Activated T-helper 9 cell treated with anti-CD3 and anti-CD28 coated beads, Interleukin-2, amount 50 U/mL, for 16 hours (primary cell): Measurements from ENCODE around the gene RBM20.

Experiments
- DNase-seq: peaks from one replicate; pipeline ENCODE4 v3.0.0-alpha.2; 2020; ENCODE audit warnings: low read depth

Gene RBM20

DNA sequence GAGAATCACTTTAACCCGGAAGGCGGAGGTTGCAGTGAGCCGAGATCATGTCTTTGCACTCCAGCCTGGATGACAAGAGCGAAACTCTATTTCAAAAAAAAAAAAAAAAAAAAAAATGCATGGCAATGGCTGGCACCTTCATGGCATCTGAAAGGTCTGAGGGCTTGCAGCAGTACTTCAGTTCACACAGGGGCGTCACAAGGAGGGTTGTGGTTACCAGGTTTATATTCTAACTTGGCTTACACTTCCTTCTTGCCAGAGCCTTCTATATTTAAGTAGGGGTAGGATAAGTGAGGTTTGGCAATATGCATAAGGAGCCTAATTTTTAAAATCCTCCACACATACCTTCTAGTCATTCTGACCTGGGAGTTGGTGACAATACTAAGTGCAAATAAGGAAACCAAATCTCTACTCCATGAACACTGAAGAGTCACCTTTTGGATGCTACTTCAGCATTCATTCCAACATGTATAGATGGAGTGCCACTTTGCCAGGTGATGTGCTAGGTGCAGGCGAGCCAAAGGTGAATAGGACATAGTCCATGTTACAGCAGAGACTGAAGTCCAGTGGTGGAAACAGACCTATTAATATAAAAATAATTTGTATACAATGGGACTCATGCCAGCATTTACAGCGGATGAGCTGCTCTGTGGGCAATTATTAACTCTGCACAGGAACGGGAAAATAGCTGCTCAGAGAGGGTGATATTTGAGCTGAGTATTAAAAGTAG, 169.8 kb downstream of the RBM20 start:
- no peak for DNase-seq

GRCh38 chr10:110815354-110816004, 171.3 kb downstream of the RBM20 start:
- DNase-seq, result no peak

GRCh38 chr10:110817614-110818013, 173.5 kb downstream of the RBM20 start:
- no peak for DNase-seq

DNA sequence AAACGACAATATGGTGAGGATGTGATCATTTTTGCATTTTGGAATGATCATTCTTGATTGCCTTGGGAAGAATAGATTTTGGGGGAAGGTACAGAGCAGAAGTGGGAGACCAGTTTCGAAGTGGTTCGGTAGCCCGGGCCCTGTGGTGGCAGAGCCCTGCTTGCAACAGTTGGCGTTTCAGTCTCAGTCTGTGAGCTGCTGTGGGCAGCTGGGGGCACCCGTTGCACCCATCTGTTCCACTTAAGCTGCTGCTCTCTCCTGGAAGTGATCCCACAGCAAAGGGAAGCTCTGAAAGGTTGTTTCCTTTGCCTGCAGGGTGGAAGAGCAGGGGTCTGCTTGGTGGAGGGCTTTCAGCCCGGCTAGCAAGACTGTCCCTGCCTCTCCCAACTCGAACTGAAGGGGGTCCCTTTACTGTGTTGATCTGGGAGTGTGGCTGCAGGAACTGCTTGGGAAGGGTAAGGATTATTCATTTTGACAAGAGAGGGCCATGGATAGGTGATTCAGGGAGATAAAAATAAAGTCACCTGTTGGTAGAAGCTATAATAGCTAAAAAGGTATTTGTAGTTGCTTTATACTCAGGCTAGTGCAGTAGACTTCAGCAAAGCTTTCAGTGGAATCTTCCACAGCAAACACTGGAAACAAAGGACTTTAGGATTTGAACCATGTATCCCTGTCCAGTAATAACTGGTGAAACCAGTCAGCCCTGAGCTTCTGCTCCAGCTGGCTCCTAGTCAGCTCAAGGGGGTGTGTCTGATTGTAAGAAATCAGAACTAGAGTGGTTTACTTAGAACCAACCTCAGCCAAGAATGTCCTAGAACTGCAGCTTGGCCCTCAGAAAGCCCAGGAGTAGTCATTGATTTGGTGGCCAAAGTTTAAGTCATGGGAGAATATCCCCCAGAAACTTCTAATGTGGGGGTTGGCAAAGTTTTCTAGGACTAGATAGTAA, 174.4 kb downstream of the RBM20 start:
- no peak for DNase-seq

GRCh38 chr10:110820321-110820814, 176.2 kb downstream of the RBM20 start:
- no peak for DNase-seq

GRCh38 chr10:110821508-110821907, 177.4 kb downstream of the RBM20 start:
- DNase-seq, result no peak

DNA sequence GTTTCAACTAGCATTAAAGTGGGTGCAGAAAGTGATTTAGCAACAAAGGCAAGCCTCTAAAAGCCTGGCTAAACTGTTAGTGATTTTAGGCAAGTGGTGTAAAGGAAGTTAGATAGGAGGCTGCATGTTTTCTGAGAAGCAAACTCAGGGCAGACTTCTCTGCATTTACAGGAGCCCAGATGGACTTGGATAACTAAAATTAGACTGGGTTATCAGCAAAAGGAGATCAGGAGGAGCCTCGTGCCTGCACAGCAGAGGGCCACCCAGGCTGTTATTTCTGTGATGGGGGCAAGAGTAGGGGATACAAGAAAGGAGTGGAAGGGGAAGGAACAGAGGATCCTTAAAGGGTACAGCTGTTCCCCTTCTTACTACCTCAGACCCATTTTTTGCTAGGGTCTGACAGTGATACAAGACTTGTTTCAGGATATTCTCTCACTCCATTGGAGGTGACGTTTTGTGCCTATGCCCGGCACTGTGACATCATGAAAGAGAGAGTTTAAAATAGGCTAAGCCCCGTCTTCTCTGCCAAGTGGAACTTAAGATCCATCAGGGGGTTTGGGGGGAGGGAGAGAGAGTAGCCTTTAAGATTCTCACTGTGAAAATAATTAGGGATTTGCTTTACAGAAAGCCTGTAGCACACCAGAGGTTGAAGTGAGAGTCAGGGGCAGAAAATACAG, 178.0 kb downstream of the RBM20 start:
- no peak for DNase-seq

- no peak for DNase-seq
Observed at GRCh38 chr10:110822712-110823311, 178.7 kb downstream of the RBM20 start.

GRCh38 chr10:110824152-110824441, 180.0 kb downstream of the RBM20 start:
- DNase-seq, result no peak

GRCh38 chr10:110824660-110825059, 180.5 kb downstream of the RBM20 start:
- DNase-seq, result no peak

DNA sequence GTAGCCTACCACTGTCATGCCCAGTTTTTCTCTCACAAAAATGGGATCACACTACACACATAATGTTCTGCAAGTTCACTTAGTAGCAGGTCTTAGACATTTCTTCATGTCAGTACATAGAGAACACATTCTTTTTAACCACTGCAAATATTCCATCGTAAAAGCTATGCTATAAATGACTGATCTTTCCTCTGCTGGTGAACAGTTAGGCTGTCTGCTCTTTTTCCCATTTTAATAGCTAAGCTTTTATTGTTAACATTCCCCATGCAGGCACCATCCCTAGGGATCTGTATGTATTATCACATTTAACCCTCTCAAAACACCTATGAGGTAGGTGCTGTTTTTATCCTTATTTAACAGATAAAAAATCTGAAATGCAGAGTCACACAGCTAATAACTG, 181.4 kb downstream of the RBM20 start:
- DNase-seq, result no peak

GRCh38 chr10:110827410-110827809, 183.3 kb downstream of the RBM20 start:
- no peak for DNase-seq

DNA sequence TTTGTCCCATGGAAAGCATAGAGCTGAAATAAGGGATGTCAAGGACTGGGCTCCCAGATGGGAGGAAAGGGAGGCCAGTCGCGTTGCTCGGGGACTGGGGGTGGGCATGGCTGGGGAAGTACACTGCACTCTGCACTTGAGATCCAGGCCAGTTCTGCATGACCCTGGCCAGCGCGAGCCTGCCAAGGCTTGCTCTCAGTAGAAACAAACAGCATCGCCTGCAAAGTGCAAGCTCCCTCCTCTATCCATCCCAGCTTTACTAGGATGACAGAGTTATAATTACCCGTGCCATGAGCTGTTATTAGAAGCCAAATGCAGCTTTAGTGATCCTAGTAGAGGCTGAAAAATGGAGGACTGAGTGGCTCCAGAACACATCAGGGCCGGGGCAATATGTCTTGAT, 183.7 kb downstream of the RBM20 start:
- no peak for DNase-seq

DNA sequence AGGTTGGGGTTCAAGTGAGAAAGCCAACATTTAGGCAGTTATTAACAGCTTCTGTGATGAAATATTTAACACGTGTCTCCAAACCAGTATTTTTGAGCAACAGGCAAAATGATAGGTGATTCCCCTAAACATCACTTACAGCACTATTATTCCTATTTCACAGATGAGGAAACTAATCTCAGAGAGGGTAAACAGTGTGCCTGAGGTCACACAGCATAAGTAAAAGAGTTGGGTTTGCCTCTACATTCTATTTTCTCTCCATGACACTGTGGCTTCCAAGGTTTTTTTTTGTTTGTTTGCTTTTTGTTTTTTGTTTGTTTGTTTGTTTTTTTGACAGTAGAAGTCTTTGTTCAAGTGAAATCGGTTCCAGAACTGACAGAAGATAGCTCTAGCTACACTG, 184.4 kb downstream of the RBM20 start:
- DNase-seq, result no peak

DNA sequence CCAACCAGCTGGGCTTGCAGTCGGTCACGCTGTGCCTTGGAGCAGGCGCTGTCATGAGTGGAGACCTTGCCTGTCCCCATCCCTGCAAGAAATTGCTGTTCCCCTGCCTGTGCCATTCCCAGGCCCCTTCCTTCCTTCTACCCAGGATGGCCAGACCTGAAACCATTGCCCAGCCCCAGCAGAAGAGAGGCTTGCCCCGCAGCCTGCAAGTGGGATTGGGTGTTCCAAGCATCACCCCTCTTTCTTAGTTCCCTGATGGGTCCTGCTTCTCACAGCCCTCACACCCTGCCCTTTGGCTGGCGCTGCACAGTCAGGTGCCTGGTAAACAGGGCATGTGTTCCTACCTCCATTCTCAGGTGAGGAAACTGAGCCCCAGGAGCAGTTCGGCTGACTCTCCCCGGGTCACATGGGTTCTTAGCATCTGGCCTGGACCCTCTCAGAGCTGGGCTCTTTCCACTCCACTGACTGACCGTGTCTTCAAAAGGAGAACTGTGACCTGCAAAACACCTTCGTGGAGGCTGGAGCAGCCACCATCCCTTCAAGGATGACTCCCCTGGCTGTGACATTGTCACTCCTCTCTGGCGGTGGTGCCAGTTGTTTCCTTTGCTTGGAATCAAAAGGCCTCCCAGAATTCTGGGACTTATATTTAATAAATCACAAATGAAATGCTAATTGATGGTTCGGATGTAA, 185.7 kb downstream of the RBM20 start:
- DNase-seq, result no peak

DNA sequence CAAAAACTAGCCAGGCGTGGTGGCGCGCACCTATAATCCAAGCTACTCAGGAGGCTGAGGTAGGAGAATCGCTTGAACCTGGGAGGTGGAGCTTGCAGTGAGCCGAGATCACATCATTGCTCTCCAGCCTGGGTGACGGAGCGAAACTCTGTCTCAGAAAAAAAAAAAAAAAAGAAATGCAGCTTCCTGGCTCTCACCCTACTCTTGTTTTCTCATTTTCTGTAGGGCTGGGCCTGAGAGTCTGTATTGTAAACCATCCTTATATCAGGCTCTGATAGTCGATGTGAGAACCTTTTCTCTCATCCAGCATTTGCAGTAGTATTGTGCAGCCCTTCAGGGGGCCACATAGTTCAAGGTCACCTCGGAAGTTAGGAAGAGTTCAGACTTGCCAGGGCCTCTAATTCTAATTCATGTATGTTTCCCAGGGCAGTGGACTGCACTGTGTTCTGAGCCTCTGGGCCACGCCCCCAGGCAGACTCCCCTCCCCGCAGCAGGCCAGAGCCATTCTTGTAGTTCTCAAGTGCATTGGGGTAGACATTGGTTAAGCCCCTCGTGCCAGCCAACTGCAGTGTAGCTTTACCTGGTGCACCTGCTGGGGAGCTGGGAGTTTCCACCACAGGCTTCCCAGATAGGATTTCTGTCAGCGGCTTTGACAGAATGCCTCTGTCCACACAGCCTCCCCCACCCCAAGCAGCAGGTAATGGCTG, 189.3 kb downstream of the RBM20 start:
- DNase-seq, result no peak

DNA sequence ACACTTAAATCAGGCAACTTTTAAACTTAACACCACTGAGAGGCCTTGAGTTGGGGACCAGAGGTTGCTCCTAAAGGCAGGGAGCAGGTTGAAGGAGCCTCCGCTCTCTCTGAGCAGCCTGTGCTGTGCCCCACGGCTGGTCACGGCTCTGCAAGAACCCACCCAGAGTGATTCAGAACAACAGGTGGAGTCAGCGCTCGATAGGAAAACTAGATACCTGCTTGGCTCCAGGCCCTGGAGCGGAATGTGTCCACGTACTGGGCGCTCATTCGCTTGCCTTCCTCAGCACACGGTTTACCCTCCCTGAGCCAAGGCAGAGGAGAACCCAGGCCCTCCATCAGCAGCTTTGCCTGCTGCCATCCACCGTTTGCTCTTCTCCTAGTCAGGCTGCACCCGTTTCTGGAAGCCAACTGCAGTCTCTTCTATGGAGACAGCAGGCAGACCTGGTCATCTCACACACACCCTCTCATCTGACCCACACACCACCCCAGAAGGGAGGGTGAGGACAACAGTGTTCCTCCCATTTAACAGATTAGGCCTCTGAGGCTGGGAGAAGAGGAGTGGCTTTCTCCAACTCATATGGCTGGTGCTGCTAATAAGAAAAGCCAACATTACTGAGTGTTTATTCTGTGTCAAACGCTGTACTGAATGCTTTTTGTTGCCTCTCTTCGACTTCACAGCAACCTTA, 189.9 kb downstream of the RBM20 start:
- no peak for DNase-seq

DNA sequence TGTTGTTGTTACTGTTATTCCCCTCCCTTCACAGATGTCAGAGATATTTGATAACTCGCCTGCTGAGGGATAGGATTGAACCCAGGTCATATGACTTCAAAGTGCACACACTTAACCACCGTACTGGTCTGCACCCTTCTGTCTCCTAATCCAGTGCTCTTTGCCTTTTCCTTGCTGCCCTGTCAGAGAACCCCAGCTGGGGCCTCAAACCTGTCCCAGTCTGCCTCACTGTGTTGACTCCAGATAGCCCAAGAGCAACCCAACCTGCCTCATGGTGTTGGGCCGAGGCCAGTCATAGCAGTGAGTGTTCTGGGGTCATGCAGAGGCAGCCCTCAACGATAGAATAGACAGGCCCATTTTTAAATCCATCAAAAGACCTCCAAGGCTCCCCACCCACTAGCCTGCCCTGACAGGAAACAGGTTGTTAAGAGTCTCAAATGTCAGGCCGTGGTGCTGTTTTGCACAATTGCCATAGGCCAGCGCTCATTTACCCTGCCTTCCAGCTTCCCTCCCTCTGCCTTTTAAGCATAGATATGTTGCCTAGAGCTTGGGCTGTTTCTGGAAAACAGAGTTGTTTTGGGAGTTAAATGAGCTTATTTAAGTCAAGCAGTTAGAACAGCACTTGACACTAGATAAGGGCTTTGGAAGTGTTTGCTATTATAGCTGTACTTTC, 190.6 kb downstream of the RBM20 start:
- DNase-seq, result no peak

DNA sequence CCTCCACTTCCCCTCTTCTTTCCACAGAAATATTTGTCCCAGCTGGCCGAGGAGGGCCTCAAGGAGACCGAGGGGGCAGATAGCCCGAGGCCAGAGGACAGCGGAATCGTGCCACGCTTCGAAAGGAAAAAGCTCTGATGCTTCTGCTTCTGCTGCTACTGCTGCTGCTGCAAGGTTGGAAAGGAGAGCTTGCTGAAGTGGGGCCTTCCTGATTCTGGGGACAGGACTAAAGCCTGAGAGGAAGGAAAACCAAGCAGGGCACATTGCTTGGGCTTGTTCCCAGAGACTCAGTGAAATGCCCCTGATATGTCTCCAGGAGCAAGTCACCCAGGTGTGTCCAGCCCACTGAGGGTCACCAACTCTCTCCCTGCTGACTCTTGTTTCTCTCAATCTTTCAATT, 191.7 kb downstream of the RBM20 start:
- no peak for DNase-seq
